Panc1 (cell line): Measurements from ENCODE around the gene ARPC1B. TPM values are rescaled to one million over a fixed set of nuclear protein-coding genes. Genes with fewer than 3 reads are reported as not detected.

ENCODE experiments used
- ATAC-seq: fragments of 200-7000 bp; cut with Tn5 transposase; 2 replicates; pipeline ENCODE4 v1.9.1; 2020; ENCODE audit warnings: mild to moderate bottlenecking, moderate library complexity
- BruUV-seq: library from RNA; stranded (reverse); fragments of 400-500 nt; replicated peaks from 2 replicates; lab custom pipeline; 2021; lab: Mats Ljungman, UMichigan
- CTCF ChIA-PET: fragments of 300-600 bp; sonication (Branson Sonifier 250); formaldehyde crosslinking; loops from one replicate; lab custom pipeline; 2022; ENCODE audit warnings: antibody characterized with exemption; lab: Charles Lee
- POLR2A ChIA-PET: fragments of 300-600 bp; sonication (Branson Sonifier 250); formaldehyde crosslinking; loops from one replicate; lab custom pipeline; 2022; ENCODE audit warnings: antibody characterized with exemption; lab: Charles Lee
- DNase-seq: peaks from one replicate; pipeline ENCODE4 v3.0.0-alpha.2; 2010; ENCODE audit warnings: low read depth, low spot score
- H3K27ac ChIP-seq: 2 replicates; pipeline ENCODE4 v1.5.1; 2011; ENCODE audit warnings: mild to moderate bottlenecking, low read length, inconsistent platforms
- H3K27me3 ChIP-seq: fragments of 200-500 bp; sonication (Bioruptor generic); 2 replicates; pipeline ENCODE4 v1.6.0; 2014; ENCODE audit warnings: low read length, inconsistent platforms; ENCODE audit not compliant: control insufficient read depth, insufficient read depth
- H3K36me3 ChIP-seq: fragments of 200-500 bp; sonication (Bioruptor generic); 2 replicates; pipeline ENCODE4 v1.5.1; 2014; ENCODE audit warnings: inconsistent platforms, mild to moderate bottlenecking, low read length, moderate library complexity; ENCODE audit not compliant: control insufficient read depth, insufficient read depth
- H3K4me1 ChIP-seq: 2 replicates; pipeline ENCODE4 v1.5.1; 2011; ENCODE audit warnings: inconsistent platforms, mild to moderate bottlenecking, low read length, moderate library complexity; ENCODE audit not compliant: control insufficient read depth, insufficient read depth
- H3K4me3 ChIP-seq, 2 experiments: 2 replicates each; pipeline ENCODE4 v1.5.1; 2011 to 2012; ENCODE audit warnings: low read depth in 2 of 2, low read length in 2 of 2, mild to moderate bottlenecking in 2 of 2, inconsistent platforms in 1 of 2, moderate library complexity in 1 of 2
- H3K9me3 ChIP-seq: fragments of 200-500 bp; sonication (Bioruptor generic); 2 replicates; pipeline ENCODE4 v1.5.1; 2014; ENCODE audit warnings: low read depth, mild to moderate bottlenecking, inconsistent platforms, low read length, moderate library complexity; ENCODE audit not compliant: control insufficient read depth, insufficient read depth
- CTCF ChIP-seq: fragments of 450-650 bp; IDR thresholded peaks from 2 replicates; pipeline ENCODE4 v1.5.1; 2017; ENCODE audit warnings: mild to moderate bottlenecking
- POLR2AphosphoS5 ChIP-seq: IDR thresholded peaks from 2 replicates; pipeline ENCODE4 v1.6.1; 2012; ENCODE audit warnings: mild to moderate bottlenecking, low read depth, low read length, moderate library complexity
- REST ChIP-seq, 2 experiments: IDR thresholded peaks; 2 replicates each; pipeline ENCODE4 v1.6.1; 2011 to 2012; ENCODE audit warnings: low read depth in 2 of 2, control low read depth in 1 of 2, low read length in 1 of 2, mild to moderate bottlenecking in 1 of 2, moderate library complexity in 1 of 2; ENCODE audit not compliant: insufficient read depth in 1 of 2
- SIN3A ChIP-seq: IDR thresholded peaks from 2 replicates; pipeline ENCODE4 v1.6.1; 2012; ENCODE audit warnings: low read depth, mild to moderate bottlenecking, low read length, moderate library complexity, borderline replicate concordance; ENCODE audit not compliant: insufficient read depth
- TCF7L2 ChIP-seq: IDR thresholded peaks from 2 replicates; pipeline ENCODE4 v1.6.1; 2011; ENCODE audit warnings: mild to moderate bottlenecking, low read depth, low read length, inconsistent platforms
- in situ Hi-C: cut with HindIII; loops from 2 replicates; pipeline ENCODE4 v1.10.0; 2016; ENCODE audit warnings: low sequenced_read_pairs, low pct_unique_long_range_greater_than_20kb
- intact Hi-C: fragments of 100-400 bp; cut with micrococcal nuclease; formaldehyde crosslinking; loops from one replicate; pipeline ENCODE4 v1.10.0; 2022; ENCODE audit not compliant: unreplicated experiment
- total RNA-seq: library from RNA; stranded (reverse); gene quantifications from one replicate; pipeline ENCODE4 v1.2.1, GENCODE V29; 2021; ENCODE audit not compliant: unreplicated experiment

ARPC1B gene
- total RNA-seq, 1 experiment from 2014 or later, result 266 TPM

- ChIA-PET CTCF (no interaction called here), POLR2A (no interaction called here)
- intact Hi-C loops (no loop called here), in situ Hi-C loops (no loop called here)
- Histone ChIP-seq H3K36me3 (no peaks in the 10 kb centered on the region; the same call in 1 of the 2 replicates), H3K27ac (no peak overlapping the region), H3K4me1 (peaks cover 29% of the 10 kb centered on the region), H3K9me3 (no peaks in the 10 kb centered on the region), H3K27me3 (no peaks in the 10 kb centered on the region), H3K4me3 (no peak overlapping the region)
- no TSS peak for BruUV-seq
- no peak for TF ChIP-seq TCF7L2
- TF ChIP-seq REST (IDR thresholded peaks at IDR 0.05; ENCODE audit: insufficient read depth in 1 of 2, low read depth in 2 of 2, low read length in 1 of 2), result no peak
- no peak for TF ChIP-seq SIN3A
- no peak for TF ChIP-seq POLR2AphosphoS5
- TF ChIP-seq CTCF, result no peak
- ATAC-seq (no peak), DNase-seq (no peak)
These were observed 9.4 kb downstream of the ARPC1B start for GRCh38 chr7:99383791-99384370.

GRCh38 chr7:99384523-99384922 lies 10.0 kb downstream of the ARPC1B start:
- POLR2A ChIA-PET, result no interaction called here
- CTCF ChIA-PET, result no interaction called here
- no peaks in the 10 kb centered on the region for H3K9me3 ChIP-seq
- peak; percentile 10; the same call in 1 of the 2 replicates for ATAC-seq
- no peaks in the 10 kb centered on the region for H3K27me3 ChIP-seq
- BruUV-seq, result no TSS peak
- intact Hi-C loops (no loop called here), in situ Hi-C loops (no loop called here)
- no peak for DNase-seq
- TF ChIP-seq REST (IDR thresholded peaks at IDR 0.05; ENCODE audit: insufficient read depth in 1 of 2, low read depth in 2 of 2, low read length in 1 of 2) (no peak), CTCF (no peak), SIN3A (no peak), TCF7L2 (no peak), POLR2AphosphoS5 (no peak; the same call in 1 of the 2 replicates)
- H3K4me1 ChIP-seq, result peaks cover 23% of the 10 kb centered on the region
- no peak overlapping the region for H3K27ac ChIP-seq
- no peak overlapping the region for H3K4me3 ChIP-seq
- H3K36me3 ChIP-seq, result no peaks in the 10 kb centered on the region; the same call in 1 of the 2 replicates
